OCI-LY7 (cell line): ENCODE data around the gene TSSK6. TPM values are rescaled to one million over a fixed set of nuclear protein-coding genes. Genes with fewer than 3 reads are reported as not detected.
A peak's percentile ranks its signal among the peaks of the same experiment; 100 is the strongest.

ENCODE experiments used
- BruUV-seq: library from RNA; stranded (reverse); fragments of 400-500 nt; replicated peaks from 2 replicates; lab custom pipeline; 2021; lab: Mats Ljungman, UMichigan
- CTCF ChIA-PET: fragments of 300-600 bp; sonication (Branson Sonifier 250); formaldehyde crosslinking; loops from one replicate; lab custom pipeline; 2022; ENCODE audit warnings: antibody characterized with exemption; ENCODE audit not compliant: unreplicated experiment; lab: Charles Lee
- POLR2A ChIA-PET: fragments of 300-600 bp; sonication (Branson Sonifier 250); formaldehyde crosslinking; loops from one replicate; lab custom pipeline; 2022; ENCODE audit warnings: antibody characterized with exemption; lab: Charles Lee
- DNase-seq: peaks from one replicate; pipeline ENCODE4 v3.0.0-alpha.2; 2015; ENCODE audit warnings: low spot score
- H2AFZ ChIP-seq: fragments of 200-600 bp; sonication (generic), shearing (Covaris generic); 2 replicates; pipeline ENCODE4 v1.6.1; 2014; ENCODE audit warnings: mild to moderate bottlenecking, antibody characterized with exemption, low read length, moderate library complexity
- H3K27ac ChIP-seq: fragments of 200-600 bp; sonication (generic); 2 replicates; pipeline ENCODE4 v1.5.1; 2014; ENCODE audit warnings: mixed run types, low read depth, mild to moderate bottlenecking, moderate library complexity, low read length, inconsistent platforms; ENCODE audit not compliant: poor library complexity, severe bottlenecking
- H3K36me3 ChIP-seq: fragments of 200-600 bp; sonication (generic); 2 replicates; pipeline ENCODE4 v1.6.1; 2014; ENCODE audit warnings: mild to moderate bottlenecking, antibody characterized with exemption, low read length, moderate library complexity, mixed read lengths; ENCODE audit not compliant: insufficient read depth
- H3K4me1 ChIP-seq: fragments of 200-600 bp; sonication (generic); 2 replicates; pipeline ENCODE4 v1.5.1; 2014; ENCODE audit warnings: mild to moderate bottlenecking, low read length; ENCODE audit not compliant: insufficient read depth, poor library complexity, severe bottlenecking
- H3K4me2 ChIP-seq: fragments of 200-600 bp; sonication (generic); 2 replicates; pipeline ENCODE4 v1.6.1; 2014; ENCODE audit warnings: mild to moderate bottlenecking, low read length
- H3K4me3 ChIP-seq: fragments of 200-600 bp; sonication (generic); 2 replicates; pipeline ENCODE4 v1.5.1; 2014; ENCODE audit warnings: mild to moderate bottlenecking, low read depth, low read length; ENCODE audit not compliant: poor library complexity, severe bottlenecking
- H3K79me2 ChIP-seq: fragments of 200-600 bp; sonication (generic); 2 replicates; pipeline ENCODE4 v1.6.1; 2016; ENCODE audit warnings: low read depth, mild to moderate bottlenecking, low read length, moderate library complexity, mixed read lengths; ENCODE audit not compliant: insufficient read depth
- H3K9me2 ChIP-seq: fragments of 200-600 bp; sonication (generic); 2 replicates; pipeline ENCODE4 v1.6.1; 2016; ENCODE audit warnings: mild to moderate bottlenecking, low read length, mixed read lengths; ENCODE audit not compliant: insufficient read depth
- H3K9me3 ChIP-seq: fragments of 200-600 bp; sonication (generic); 2 replicates; pipeline ENCODE4 v1.6.1; 2014; ENCODE audit warnings: mild to moderate bottlenecking, mixed run types, low read length, mixed read lengths
- H4K20me1 ChIP-seq: fragments of 200-600 bp; sonication (generic); 2 replicates; pipeline ENCODE4 v1.6.1; 2014; ENCODE audit warnings: mild to moderate bottlenecking, antibody characterized with exemption, low read length, moderate library complexity, mixed read lengths; ENCODE audit not compliant: insufficient read depth
- CTCF ChIP-seq: fragments of 200-600 bp; sonication (generic); conservative IDR thresholded peaks from 2 replicates; pipeline ENCODE4 v1.5.1; 2014; ENCODE audit warnings: mild to moderate bottlenecking, antibody characterized with exemption, low read length, moderate library complexity, mixed read lengths
- EZH2phosphoT487 ChIP-seq: fragments of 200-600 bp; sonication (generic); IDR thresholded peaks from 2 replicates; pipeline ENCODE4 v1.6.1; 2018; ENCODE audit warnings: low read depth, borderline replicate concordance, mild to moderate bottlenecking, mixed run types, antibody characterized with exemption, low read length, moderate library complexity, mixed read lengths
- intact Hi-C: fragments of 100-400 bp; cut with micrococcal nuclease; formaldehyde crosslinking; loops from one replicate; pipeline ENCODE4 v1.10.0; 2022; ENCODE audit not compliant: unreplicated experiment
- total RNA-seq, 2 experiments: library from RNA; depleted of rRNA in 1 of 2; stranded (reverse); fragments of >200 nt in 1 of 2; shearing (Covaris generic) in 1 of 2; gene quantifications; 2 replicates each; pipeline ENCODE4 v1.2.3, GENCODE V29; 2014 to 2022

TSSK6 gene
- total RNA-seq, 2 experiments from 2014 or later = 6.4 to 10.5 TPM

GRCh38 chr19:19490214-19490968 lies 25.0 kb downstream of the TSSK6 start:
- Histone ChIP-seq H3K4me1 (peaks cover 33% of the 10 kb centered on the region), H3K27ac (peak overlapping the region; percentile 90), H3K36me3 (peaks cover 48% of the 10 kb centered on the region), H2AFZ (no peak overlapping the region), H3K9me3 (no peaks in the 10 kb centered on the region), H3K4me3 (no peak overlapping the region), H3K9me2 (no peaks in the 10 kb centered on the region), H3K79me2 (peaks cover 28% of the 10 kb centered on the region), H4K20me1 (0 out of 2 replicates have a peak, but pooled peaks cover 3% of the 10 kb centered on the region), H3K4me2 (peak overlapping the region; percentile 64)
- ChIA-PET CTCF (interaction anchor here (0.6 to 1.4 kb wide), 5 partner anchors 85 to 126 kb away, joined by 3 to 5 read pairs (median 4); partner anchors contain the start of gene GATAD2A), POLR2A (interaction anchor here (1.1 to 2.1 kb wide), 3 partner anchors 85 to 126 kb away, joined by 5 to 10 read pairs (median 7); partner anchors contain the start of gene GATAD2A)
- peak; percentile 86 for DNase-seq
- intact Hi-C loops = loop anchor here (1.0 to 5.0 kb wide), 4 partner anchors 83 to 298 kb away; partner anchors contain the start of genes BORCS8 and RFXANK
- BruUV-seq = no TSS peak
- TF ChIP-seq EZH2phosphoT487 (no peak), CTCF (peak; percentile 92)

- peaks cover 33% of the 10 kb centered on the region for H3K4me1 ChIP-seq
- H3K27ac ChIP-seq = peak overlapping the region; percentile 90
- H3K9me2 ChIP-seq = no peaks in the 10 kb centered on the region
- H2AFZ ChIP-seq = no peak overlapping the region
- POLR2A ChIA-PET = interaction anchor here (1.1 to 2.1 kb wide), 3 partner anchors 85 to 125 kb away, joined by 5 to 10 read pairs (median 7); partner anchors contain the start of gene GATAD2A
- no peak for DNase-seq
- TF ChIP-seq CTCF (no peak), EZH2phosphoT487 (no peak)
- H3K9me3 ChIP-seq = no peaks in the 10 kb centered on the region
- intact Hi-C loops = loop anchor here (1.0 to 5.0 kb wide), 4 partner anchors 83 to 298 kb away; partner anchors contain the start of genes BORCS8 and RFXANK
- 0 out of 2 replicates have a peak, but pooled peaks cover 3% of the 10 kb centered on the region for H4K20me1 ChIP-seq
- H3K4me3 ChIP-seq = no peak overlapping the region
- H3K36me3 ChIP-seq = peaks cover 47% of the 10 kb centered on the region
- CTCF ChIA-PET = interaction anchor here (0.9 to 1.4 kb wide), 4 partner anchors 85 to 125 kb away, joined by 3 to 5 read pairs (median 4); partner anchors contain the start of gene GATAD2A
- peak overlapping the region; percentile 64 for H3K4me2 ChIP-seq
- no TSS peak for BruUV-seq
- H3K79me2 ChIP-seq = peaks cover 28% of the 10 kb centered on the region
Measured at GRCh38 chr19:19489804-19490204, 25.5 kb downstream of the TSSK6 start.
